Smooth muscle cell (in vitro differentiated cells): ENCODE data around the gene MIER2. TPM values are rescaled to one million over a fixed set of nuclear protein-coding genes. Genes with fewer than 3 reads are reported as not detected.

Experiments
- DNase-seq: peaks from one replicate; lab custom pipeline; 2025; ENCODE audit not compliant: unreplicated experiment; lab: John Stamatoyannopoulos, UW
- H2AFZ ChIP-seq: fragments of 200-600 bp; sonication (generic); 2 replicates; pipeline ENCODE4 v1.6.0; 2016; ENCODE audit warnings: antibody characterized with exemption, low read depth, mild to moderate bottlenecking
- H3F3A ChIP-seq: fragments of 200-600 bp; sonication (generic); 2 replicates; pipeline ENCODE4 v1.6.0; 2017; ENCODE audit warnings: antibody characterized with exemption, low read depth
- H3K27ac ChIP-seq: fragments of 200-600 bp; sonication (generic); 2 replicates; pipeline ENCODE4 v1.5.1; 2016; ENCODE audit warnings: low read depth, mild to moderate bottlenecking
- H3K27me3 ChIP-seq: fragments of 200-600 bp; sonication (generic); 2 replicates; pipeline ENCODE4 v1.6.1; 2016; ENCODE audit warnings: low read depth, mild to moderate bottlenecking
- H3K36me3 ChIP-seq: fragments of 200-600 bp; sonication (generic); 2 replicates; pipeline ENCODE4 v1.5.1; 2016; ENCODE audit warnings: low read depth
- H3K4me1 ChIP-seq: fragments of 200-600 bp; sonication (generic); 2 replicates; pipeline ENCODE4 v1.5.1; 2016; ENCODE audit warnings: low read depth
- H3K4me2 ChIP-seq: fragments of 200-600 bp; sonication (generic); 2 replicates; pipeline ENCODE4 v1.6.0; 2016; ENCODE audit warnings: mild to moderate bottlenecking
- H3K4me3 ChIP-seq: fragments of 200-600 bp; sonication (generic); 2 replicates; pipeline ENCODE4 v1.5.1; 2016; ENCODE audit warnings: mild to moderate bottlenecking
- H3K79me2 ChIP-seq: fragments of 200-600 bp; sonication (generic); 2 replicates; pipeline ENCODE4 v1.6.0; 2016; ENCODE audit warnings: low read depth, mild to moderate bottlenecking
- H3K9ac ChIP-seq: fragments of 200-600 bp; sonication (generic); 2 replicates; pipeline ENCODE4 v1.6.0; 2016; ENCODE audit warnings: low read depth
- H3K9me3 ChIP-seq: fragments of 200-600 bp; sonication (generic); replicated peaks from 2 replicates; pipeline ENCODE4 v1.5.1; 2016; ENCODE audit warnings: low read depth
- H4K20me1 ChIP-seq: fragments of 200-600 bp; sonication (generic); 2 replicates; pipeline ENCODE4 v1.6.0; 2016; ENCODE audit warnings: low read depth
- CTCF ChIP-seq: fragments of 200-600 bp; sonication (generic); IDR thresholded peaks from 2 replicates; pipeline ENCODE4 v1.5.1; 2017; ENCODE audit warnings: borderline replicate concordance, mild to moderate bottlenecking, antibody characterized with exemption; ENCODE audit not compliant: insufficient read depth, poor library complexity, severe bottlenecking
- WGBS: methylation state at CpG from one replicate; pipeline ENCODE4 v1.1.7; 2016; ENCODE audit warnings: low lambda C conversion rate; 5-methylcytosine and 5-hydroxymethylcytosine counted together
- polyA plus RNA-seq: library from polyadenylated mRNA; unstranded; fragments of >200 nt; fragmentation: Nextera tagmentation; extraction: Ambion mirVana; gene quantifications from 2 replicates; pipeline ENCODE4 v1.2.1, GENCODE V29; 2016
- total RNA-seq: library from RNA; depleted of rRNA; stranded (reverse); fragments of >200 nt; gene quantifications from 2 replicates; pipeline ENCODE4 v1.2.3, GENCODE V29; 2014

The MIER2 gene
- total and polyA plus RNA-seq, 2 experiments from 2014 or later = 12.7 to 79.7 TPM

GRCh38 chr19:375395-376110, 31.0 kb upstream of the MIER2 start:
- Histone ChIP-seq H3K9me3 (no peaks in the 10 kb centered on the region), H3K4me1 (no peaks in the 10 kb centered on the region), H3K9ac (no peak overlapping the region), H3F3A (no peaks in the 10 kb centered on the region), H3K27me3 (no peaks in the 10 kb centered on the region), H4K20me1 (no peaks in the 10 kb centered on the region), H3K27ac (no peak overlapping the region), H3K4me3 (no peak overlapping the region), H2AFZ (no peak overlapping the region), H3K36me3 (no peaks in the 10 kb centered on the region), H3K79me2 (no peaks in the 10 kb centered on the region), H3K4me2 (no peak overlapping the region)
- 93% methylated on average over 42 of the region's 43 CpGs for WGBS
- no peak for TF ChIP-seq CTCF
- DNase-seq = no peak

- no peak for TF ChIP-seq CTCF
- WGBS = 89% methylated on average over 17 of the region's 17 CpGs
- no peak overlapping the region for H3K4me2 ChIP-seq
Measured at GRCh38 chr19:374886-375235, 30.3 kb upstream of the MIER2 start.

GRCh38 chr19:374183-374885, 29.7 kb upstream of the MIER2 start:
- WGBS = 82% methylated on average over 23 of the region's 23 CpGs

More at GRCh38 chr19:374886-375235, 30.3 kb upstream of the MIER2 start:
- Histone ChIP-seq H3K9me3 (no peaks in the 10 kb centered on the region), H3K27me3 (no peaks in the 10 kb centered on the region), H3K79me2 (no peaks in the 10 kb centered on the region), H3K27ac (no peak overlapping the region), H3F3A (no peaks in the 10 kb centered on the region), H3K9ac (no peak overlapping the region), H2AFZ (no peak overlapping the region), H3K4me3 (no peak overlapping the region), H3K36me3 (no peaks in the 10 kb centered on the region), H3K4me1 (no peaks in the 10 kb centered on the region), H4K20me1 (no peaks in the 10 kb centered on the region)
- DNase-seq = no peak

More at GRCh38 chr19:374183-374885, 29.7 kb upstream of the MIER2 start:
- H2AFZ ChIP-seq = no peak overlapping the region
- no peaks in the 10 kb centered on the region for H3K79me2 ChIP-seq
- no peak for DNase-seq
- no peak overlapping the region for H3K4me2 ChIP-seq
- H3K36me3 ChIP-seq = no peaks in the 10 kb centered on the region
- H4K20me1 ChIP-seq = no peaks in the 10 kb centered on the region
- H3K27me3 ChIP-seq = no peaks in the 10 kb centered on the region
- H3K9ac ChIP-seq = no peak overlapping the region
- H3K4me3 ChIP-seq = no peak overlapping the region
- no peak for TF ChIP-seq CTCF
- H3K4me1 ChIP-seq = no peaks in the 10 kb centered on the region
- H3F3A ChIP-seq = no peaks in the 10 kb centered on the region
- no peaks in the 10 kb centered on the region for H3K9me3 ChIP-seq
- no peak overlapping the region for H3K27ac ChIP-seq
